Measurements from ENCODE around the gene LPP. TPM values are rescaled to one million over a fixed set of nuclear protein-coding genes. Genes with fewer than 3 reads are reported as not detected.

Gene LPP
- polyA plus RNA-seq, 1 donor (not counting 4 experiments of a cell fraction or from before 2014, with no cell fraction given): 16.0 TPM

DNA sequence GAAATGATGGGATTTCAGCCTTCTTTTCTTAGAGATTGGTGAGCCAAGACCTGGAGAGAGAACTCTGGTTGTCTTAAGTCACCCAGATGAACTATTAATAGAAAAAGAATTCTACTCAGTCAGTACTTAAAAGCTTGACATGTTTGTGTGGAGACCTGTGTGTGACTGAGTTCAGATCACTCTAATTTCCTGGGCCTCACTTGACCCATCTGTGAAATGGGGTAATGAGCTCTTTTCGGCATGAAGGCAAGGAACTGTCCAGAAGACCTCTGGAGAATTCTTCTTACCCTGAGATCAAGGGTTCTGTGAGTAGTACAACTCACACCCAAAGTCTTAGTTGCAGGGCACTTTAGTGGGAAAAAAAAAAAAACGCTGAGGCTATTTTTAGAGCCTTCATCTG, 92.9 kb downstream of the LPP start:
- no peak for DNase-seq (ENCODE audit: low read depth, low spot score)
- no peak for FAIRE-seq
- Histone ChIP-seq H3K4me2 (ENCODE audit: control insufficient read depth, extremely low read depth, insufficient read depth, low read depth, low read length) (no peak overlapping the region), H4K20me1 (ENCODE audit: control insufficient read depth, extremely low read depth, insufficient read depth, low read length) (peaks cover 2% of the 10 kb centered on the region), H3K9me1 (ENCODE audit: control insufficient read depth, extremely low read depth, insufficient read depth, low read length) (no peaks in the 10 kb centered on the region), H3K27me3 (ENCODE audit: control insufficient read depth, extremely low read depth, insufficient read depth, low read length) (no peaks in the 10 kb centered on the region), H3K9me3 (ENCODE audit: control insufficient read depth, low read depth, low read length) (no peaks in the 10 kb centered on the region), H2AFZ (ENCODE audit: control insufficient read depth, low read length) (no peak overlapping the region), H3K9ac (ENCODE audit: control insufficient read depth, extremely low read depth, insufficient read depth, low read length) (no peak overlapping the region), H3K36me3 (ENCODE audit: control insufficient read depth in 2 of 2, extremely low read depth in 1 of 2, insufficient read depth in 2 of 2, low read length in 2 of 2) (no peaks in the 10 kb centered on the region), H3K4me1 (ENCODE audit: control insufficient read depth, extremely low read depth, insufficient read depth, low read length) (peaks cover 19% of the 10 kb centered on the region), H3K4me3 (ENCODE audit: control insufficient read depth in 2 of 3, extremely low read depth in 1 of 3, insufficient read depth in 2 of 3, low read depth in 1 of 3, low read length in 3 of 3) (no peak overlapping the region), H3K79me2 (ENCODE audit: control insufficient read depth, insufficient read depth, low read length) (peaks cover 3% of the 10 kb centered on the region), H3K27ac (ENCODE audit: control insufficient read depth, insufficient read depth, low read length) (no peak overlapping the region)
- dilution Hi-C loops (cut with MboI; ENCODE audit: extremely low pct_ligation_motif_present, low sequenced_read_pairs): no loop called here
- no peak for TF ChIP-seq EZH2 (IDR thresholded peaks at IDR 0.05; ENCODE audit: low read length)
- TF ChIP-seq, protein P1, sequence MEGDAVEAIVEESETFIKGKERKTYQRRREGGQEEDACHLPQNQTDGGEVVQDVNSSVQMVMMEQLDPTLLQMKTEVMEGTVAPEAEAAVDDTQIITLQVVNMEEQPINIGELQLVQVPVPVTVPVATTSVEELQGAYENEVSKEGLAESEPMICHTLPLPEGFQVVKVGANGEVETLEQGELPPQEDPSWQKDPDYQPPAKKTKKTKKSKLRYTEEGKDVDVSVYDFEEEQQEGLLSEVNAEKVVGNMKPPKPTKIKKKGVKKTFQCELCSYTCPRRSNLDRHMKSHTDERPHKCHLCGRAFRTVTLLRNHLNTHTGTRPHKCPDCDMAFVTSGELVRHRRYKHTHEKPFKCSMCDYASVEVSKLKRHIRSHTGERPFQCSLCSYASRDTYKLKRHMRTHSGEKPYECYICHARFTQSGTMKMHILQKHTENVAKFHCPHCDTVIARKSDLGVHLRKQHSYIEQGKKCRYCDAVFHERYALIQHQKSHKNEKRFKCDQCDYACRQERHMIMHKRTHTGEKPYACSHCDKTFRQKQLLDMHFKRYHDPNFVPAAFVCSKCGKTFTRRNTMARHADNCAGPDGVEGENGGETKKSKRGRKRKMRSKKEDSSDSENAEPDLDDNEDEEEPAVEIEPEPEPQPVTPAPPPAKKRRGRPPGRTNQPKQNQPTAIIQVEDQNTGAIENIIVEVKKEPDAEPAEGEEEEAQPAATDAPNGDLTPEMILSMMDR (optimal IDR thresholded peaks at IDR 0.05 in 1 of 3, IDR thresholded peaks at IDR 0.05 in 1 of 3, conservative IDR thresholded peaks at IDR 0.05 in 1 of 3; ENCODE audit: extremely low read depth in 1 of 3, insufficient read depth in 2 of 3, low read length in 3 of 3): no peak

DNA sequence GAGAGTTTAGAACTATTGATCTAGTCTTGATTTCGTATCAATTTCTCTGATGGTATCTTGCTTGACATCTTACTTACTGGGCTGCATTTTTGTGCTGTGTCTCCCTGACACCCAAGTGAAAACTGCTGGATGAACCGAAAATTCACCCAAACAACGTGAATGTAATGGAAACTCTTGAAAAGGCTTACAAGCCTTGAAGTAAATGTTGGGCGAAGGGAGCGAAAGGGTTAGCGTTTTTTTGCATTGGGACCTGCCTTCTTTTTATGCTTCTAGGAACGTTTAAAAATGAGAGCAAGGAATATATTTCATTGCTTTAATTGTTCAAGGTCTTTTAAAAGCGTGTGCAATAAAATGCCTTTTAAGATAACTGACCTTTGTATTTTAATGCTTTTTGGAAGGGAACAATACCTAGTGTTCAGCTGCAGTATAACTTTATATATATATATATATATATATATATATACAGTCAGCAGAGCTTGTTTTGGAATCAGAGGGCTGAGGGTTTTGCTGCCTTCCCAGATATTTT, 94.1 kb downstream of the LPP start:
- Histone ChIP-seq H2AFZ (ENCODE audit: control insufficient read depth, low read length) (no peak overlapping the region), H3K9me3 (ENCODE audit: control insufficient read depth, low read depth, low read length) (no peaks in the 10 kb centered on the region), H3K79me2 (ENCODE audit: control insufficient read depth, insufficient read depth, low read length) (peaks cover 3% of the 10 kb centered on the region), H4K20me1 (ENCODE audit: control insufficient read depth, extremely low read depth, insufficient read depth, low read length) (peaks cover 2% of the 10 kb centered on the region), H3K27ac (ENCODE audit: control insufficient read depth, insufficient read depth, low read length) (no peak overlapping the region), H3K4me1 (ENCODE audit: control insufficient read depth, extremely low read depth, insufficient read depth, low read length) (peaks cover 11% of the 10 kb centered on the region), H3K9ac (ENCODE audit: control insufficient read depth, extremely low read depth, insufficient read depth, low read length) (no peak overlapping the region), H3K9me1 (ENCODE audit: control insufficient read depth, extremely low read depth, insufficient read depth, low read length) (no peaks in the 10 kb centered on the region), H3K4me3 (ENCODE audit: control insufficient read depth in 2 of 3, extremely low read depth in 1 of 3, insufficient read depth in 2 of 3, low read depth in 1 of 3, low read length in 3 of 3) (no peak overlapping the region), H3K36me3 (ENCODE audit: control insufficient read depth in 2 of 2, extremely low read depth in 1 of 2, insufficient read depth in 2 of 2, low read length in 2 of 2) (no peaks in the 10 kb centered on the region), H3K4me2 (ENCODE audit: control insufficient read depth, extremely low read depth, insufficient read depth, low read depth, low read length) (no peak overlapping the region), H3K27me3 (ENCODE audit: control insufficient read depth, extremely low read depth, insufficient read depth, low read length) (no peaks in the 10 kb centered on the region)
- no peak for DNase-seq (ENCODE audit: low read depth, low spot score)
- FAIRE-seq: no peak
- dilution Hi-C loops (cut with MboI; ENCODE audit: extremely low pct_ligation_motif_present, low sequenced_read_pairs): no loop called here
- TF ChIP-seq, protein P1 (optimal IDR thresholded peaks at IDR 0.05 in 1 of 3, IDR thresholded peaks at IDR 0.05 in 1 of 3, conservative IDR thresholded peaks at IDR 0.05 in 1 of 3; ENCODE audit: extremely low read depth in 1 of 3, insufficient read depth in 2 of 3, low read length in 3 of 3): no peak

Measured in keratinocyte (primary cell).